ENCODE results near the gene SLC22A5.

The SLC22A5 gene

DNA sequence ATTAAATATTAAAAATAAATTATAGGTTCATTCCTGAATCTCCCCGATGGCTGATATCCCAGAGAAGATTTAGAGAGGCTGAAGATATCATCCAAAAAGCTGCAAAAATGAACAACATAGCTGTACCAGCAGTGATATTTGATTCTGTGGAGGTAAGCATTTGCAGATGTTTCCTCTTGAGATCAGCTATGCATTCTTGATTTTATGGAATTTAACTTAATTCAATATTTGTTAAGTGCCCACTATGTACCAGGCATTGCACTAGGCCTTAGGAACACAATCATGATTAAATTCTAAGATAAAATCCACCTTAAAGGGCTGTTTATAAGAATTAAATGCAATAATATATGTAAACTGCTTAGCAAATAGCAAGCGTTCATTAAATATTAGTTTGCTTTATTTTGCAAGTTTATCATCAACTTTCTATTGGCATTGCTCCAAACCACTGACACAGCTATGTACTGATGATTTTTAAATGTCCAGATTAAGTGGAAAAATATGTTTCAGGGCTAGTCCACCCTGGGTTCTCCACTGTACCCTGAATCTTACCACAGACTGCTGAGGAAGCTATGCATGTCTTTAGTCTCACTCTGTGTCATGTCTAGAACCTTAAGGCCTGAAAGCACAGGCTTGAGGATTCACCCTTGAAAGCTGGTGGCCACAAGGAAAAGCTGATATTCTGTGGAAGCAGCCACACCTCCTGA is 42.1 kb upstream of the SLC22A5 start:
- in situ Hi-C loops (cut with MboI; ENCODE audit: low pct_unique_long_range_greater_than_20kb, low sequenced_read_pairs, unreplicated experiment) = no loop called here
- DNase-seq (ENCODE audit: low spot score) = no peak
- TF ChIP-seq, protein P1, sequence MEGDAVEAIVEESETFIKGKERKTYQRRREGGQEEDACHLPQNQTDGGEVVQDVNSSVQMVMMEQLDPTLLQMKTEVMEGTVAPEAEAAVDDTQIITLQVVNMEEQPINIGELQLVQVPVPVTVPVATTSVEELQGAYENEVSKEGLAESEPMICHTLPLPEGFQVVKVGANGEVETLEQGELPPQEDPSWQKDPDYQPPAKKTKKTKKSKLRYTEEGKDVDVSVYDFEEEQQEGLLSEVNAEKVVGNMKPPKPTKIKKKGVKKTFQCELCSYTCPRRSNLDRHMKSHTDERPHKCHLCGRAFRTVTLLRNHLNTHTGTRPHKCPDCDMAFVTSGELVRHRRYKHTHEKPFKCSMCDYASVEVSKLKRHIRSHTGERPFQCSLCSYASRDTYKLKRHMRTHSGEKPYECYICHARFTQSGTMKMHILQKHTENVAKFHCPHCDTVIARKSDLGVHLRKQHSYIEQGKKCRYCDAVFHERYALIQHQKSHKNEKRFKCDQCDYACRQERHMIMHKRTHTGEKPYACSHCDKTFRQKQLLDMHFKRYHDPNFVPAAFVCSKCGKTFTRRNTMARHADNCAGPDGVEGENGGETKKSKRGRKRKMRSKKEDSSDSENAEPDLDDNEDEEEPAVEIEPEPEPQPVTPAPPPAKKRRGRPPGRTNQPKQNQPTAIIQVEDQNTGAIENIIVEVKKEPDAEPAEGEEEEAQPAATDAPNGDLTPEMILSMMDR (IDR thresholded peaks at IDR 0.05; ENCODE audit: extremely low read depth, insufficient read depth, missing control alignments) = no peak

DNA sequence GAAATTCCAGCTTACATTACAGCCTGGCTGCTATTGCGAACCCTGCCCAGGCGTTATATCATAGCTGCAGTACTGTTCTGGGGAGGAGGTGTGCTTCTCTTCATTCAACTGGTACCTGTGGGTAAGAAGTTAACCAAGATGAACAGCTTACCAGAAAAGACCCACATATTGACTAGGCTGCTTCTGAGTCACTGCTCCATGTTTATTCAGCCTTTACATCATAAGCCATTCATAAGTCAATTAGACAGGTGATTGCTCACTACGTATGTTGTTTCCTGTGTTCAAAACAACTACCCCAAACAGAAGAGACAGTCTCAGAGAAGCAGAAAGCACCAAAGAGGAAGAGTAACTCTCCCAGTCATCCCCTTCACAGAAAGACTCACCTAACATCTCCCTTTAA is 34.7 kb upstream of the SLC22A5 start:
- in situ Hi-C loops (cut with MboI; ENCODE audit: low pct_unique_long_range_greater_than_20kb, low sequenced_read_pairs, unreplicated experiment) = no loop called here
- TF ChIP-seq, protein P1 (IDR thresholded peaks at IDR 0.05; ENCODE audit: extremely low read depth, insufficient read depth, missing control alignments) = no peak
- DNase-seq (ENCODE audit: low spot score) = no peak

DNA sequence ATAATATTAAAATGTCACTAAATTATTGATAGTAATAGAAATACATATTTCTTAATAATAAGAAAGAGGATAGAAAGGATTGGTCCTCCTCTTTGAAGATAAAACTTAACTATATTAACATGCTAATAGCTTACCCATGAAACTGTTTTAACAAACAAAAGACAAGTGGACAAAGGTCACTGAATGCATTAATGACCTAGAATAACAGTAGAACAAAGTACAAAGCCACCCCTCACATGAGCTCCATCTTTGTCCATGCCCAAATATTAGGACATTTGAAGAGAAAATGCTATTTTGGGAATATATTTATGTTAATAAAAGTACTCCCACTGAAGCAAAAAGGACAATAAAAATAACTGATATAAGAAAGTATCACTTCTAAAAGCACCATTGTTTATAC is 34.1 kb upstream of the SLC22A5 start:
- in situ Hi-C loops (cut with MboI; ENCODE audit: low pct_unique_long_range_greater_than_20kb, low sequenced_read_pairs, unreplicated experiment) = no loop called here
- DNase-seq (ENCODE audit: low spot score) = no peak
- TF ChIP-seq, protein P1 (IDR thresholded peaks at IDR 0.05; ENCODE audit: extremely low read depth, insufficient read depth, missing control alignments) = no peak

DNA sequence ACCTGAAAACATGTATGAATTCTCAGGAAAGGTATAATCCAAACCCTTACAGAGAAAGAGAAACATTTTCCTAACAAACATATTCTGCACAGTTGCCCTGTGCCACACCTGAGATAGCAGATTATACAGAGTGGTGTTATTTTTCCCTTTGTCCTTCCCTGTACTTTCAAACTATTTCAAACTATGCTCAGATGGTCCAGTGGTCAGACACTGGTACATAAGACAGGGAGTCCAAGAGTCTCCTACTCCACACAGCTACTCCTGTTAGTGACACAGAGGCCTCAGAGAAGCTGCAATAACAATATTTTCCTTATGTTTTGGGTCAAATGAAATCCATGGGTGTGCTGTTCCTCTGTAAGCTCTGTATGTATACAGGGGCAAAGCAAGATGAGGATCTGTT is 30.0 kb upstream of the SLC22A5 start:
- TF ChIP-seq, protein P1 (IDR thresholded peaks at IDR 0.05; ENCODE audit: extremely low read depth, insufficient read depth, missing control alignments) = no peak
- DNase-seq (ENCODE audit: low spot score) = no peak
- in situ Hi-C loops (cut with MboI; ENCODE audit: low pct_unique_long_range_greater_than_20kb, low sequenced_read_pairs, unreplicated experiment) = no loop called here

DNA sequence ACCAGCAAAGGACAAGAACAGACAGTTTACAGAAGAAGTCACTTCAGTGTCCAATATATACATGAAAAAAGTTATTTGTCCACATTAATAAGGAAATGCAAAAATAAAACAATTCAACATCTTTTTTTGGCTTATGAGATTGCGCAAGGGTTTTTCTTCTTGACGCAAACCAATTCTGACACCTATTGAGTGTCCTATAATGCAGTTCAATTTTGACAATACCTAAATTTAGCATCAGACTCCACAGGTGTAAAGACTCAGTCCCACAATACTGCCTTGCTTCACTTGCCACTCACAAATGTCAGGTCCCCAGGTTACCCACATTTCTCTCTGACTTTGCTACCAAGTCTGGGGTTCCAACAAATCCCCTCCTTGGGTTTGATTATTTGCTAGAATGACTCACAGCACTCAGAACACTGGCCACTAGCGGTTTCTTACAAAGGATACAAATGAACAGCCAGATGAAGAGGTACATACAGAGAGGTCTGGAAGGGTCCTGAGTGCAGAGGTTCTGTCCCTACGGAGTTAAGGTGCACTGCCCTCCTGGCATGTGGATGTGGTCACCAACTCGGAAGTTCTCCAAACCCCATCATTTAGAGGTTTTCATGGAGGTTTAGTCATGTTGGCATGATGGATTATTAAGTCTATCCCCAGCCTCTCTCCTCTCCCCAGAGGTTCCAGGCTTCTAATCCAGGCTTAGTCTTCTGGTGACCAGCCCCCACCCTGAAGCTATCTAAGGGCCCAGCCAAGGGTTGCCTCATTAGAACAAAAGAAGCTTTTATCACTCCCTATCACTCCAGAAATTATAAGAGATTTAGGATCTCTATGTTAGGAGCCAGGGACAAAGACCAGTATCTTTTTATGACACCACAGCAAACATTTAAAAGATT is 27.0 kb upstream of the SLC22A5 start:
- TF ChIP-seq, protein P1 (IDR thresholded peaks at IDR 0.05; ENCODE audit: extremely low read depth, insufficient read depth, missing control alignments) = no peak
- in situ Hi-C loops (cut with MboI; ENCODE audit: low pct_unique_long_range_greater_than_20kb, low sequenced_read_pairs, unreplicated experiment) = no loop called here
- DNase-seq (ENCODE audit: low spot score) = no peak

DNA sequence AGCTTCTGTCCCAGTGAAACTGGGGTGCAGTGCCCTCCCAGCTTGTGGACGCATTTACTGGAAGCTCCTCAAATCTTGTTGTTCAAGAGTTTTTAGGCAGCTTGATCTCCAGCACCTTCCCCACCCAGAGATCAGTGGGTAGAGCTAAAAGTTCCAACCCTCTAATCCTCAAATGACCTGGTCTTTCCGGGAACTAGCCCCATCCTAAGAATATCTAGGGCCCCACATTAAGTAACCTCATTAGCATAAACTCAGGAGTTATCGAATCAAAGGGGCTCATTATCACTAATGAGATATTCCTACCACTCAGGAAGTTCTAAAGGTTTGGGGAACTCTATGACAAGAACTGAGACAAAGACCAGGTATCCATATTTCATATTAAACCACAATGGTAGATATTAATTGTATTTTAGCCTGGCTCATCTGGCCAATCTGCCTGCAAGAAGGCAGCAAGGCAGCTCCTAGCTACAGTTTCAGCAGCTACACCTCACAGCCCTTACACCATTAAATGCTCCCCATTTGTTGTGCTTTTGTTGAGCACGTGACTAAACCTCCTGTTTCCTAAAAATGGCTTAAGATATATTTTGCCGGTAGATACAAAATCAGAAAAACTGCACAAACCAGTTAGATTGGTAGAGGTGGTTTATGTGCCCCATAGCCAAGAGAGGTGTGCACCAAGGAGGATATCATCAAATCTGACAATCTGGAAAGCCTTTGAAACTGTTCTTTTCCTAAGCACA is 24.6 kb upstream of the SLC22A5 start:
- DNase-seq (ENCODE audit: low spot score) = no peak
- in situ Hi-C loops (cut with MboI; ENCODE audit: low pct_unique_long_range_greater_than_20kb, low sequenced_read_pairs, unreplicated experiment) = no loop called here
- TF ChIP-seq, protein P1 (IDR thresholded peaks at IDR 0.05; ENCODE audit: extremely low read depth, insufficient read depth, missing control alignments) = no peak
